Measurements from ENCODE around the gene EPHB6.

The EPHB6 gene

GRCh38 chr7:142864980-142865747, 10.3 kb downstream of the EPHB6 start:
- DNase-seq = no peak

GRCh38 chr7:142865766-142866165, 10.9 kb downstream of the EPHB6 start:
- no peak for DNase-seq

GRCh38 chr7:142866361-142867096, 11.7 kb downstream of the EPHB6 start:
- DNase-seq = peak; percentile 32

GRCh38 chr7:142867097-142867378, 12.2 kb downstream of the EPHB6 start:
- no peak for DNase-seq

GRCh38 chr7:142867398-142868187, 12.7 kb downstream of the EPHB6 start:
- no peak for DNase-seq

GRCh38 chr7:142868188-142868985, 13.5 kb downstream of the EPHB6 start:
- no peak for DNase-seq

GRCh38 chr7:142868986-142869415, 14.1 kb downstream of the EPHB6 start:
- DNase-seq = no peak

GRCh38 chr7:142869434-142869833, 14.6 kb downstream of the EPHB6 start:
- no peak for DNase-seq

- DNase-seq = no peak
Measured at GRCh38 chr7:142870147-142870559, 15.3 kb downstream of the EPHB6 start.

GRCh38 chr7:142870566-142871259, 15.8 kb downstream of the EPHB6 start:
- DNase-seq = no peak

- no peak for DNase-seq
Measured at GRCh38 chr7:142871260-142872105, 16.6 kb downstream of the EPHB6 start.

GRCh38 chr7:142872106-142872675, 17.3 kb downstream of the EPHB6 start:
- DNase-seq = no peak

GRCh38 chr7:142873281-142873784, 18.5 kb downstream of the EPHB6 start:
- DNase-seq = peak; percentile 34

- DNase-seq = no peak
Measured at GRCh38 chr7:142873871-142874270, 19.0 kb downstream of the EPHB6 start.

GRCh38 chr7:142874409-142874808, 19.5 kb downstream of the EPHB6 start:
- no peak for DNase-seq

- DNase-seq = no peak
Measured at GRCh38 chr7:142874837-142875236, 20.0 kb downstream of the EPHB6 start.

- DNase-seq = no peak
Measured at GRCh38 chr7:142875456-142875855, 20.6 kb downstream of the EPHB6 start.

GRCh38 chr7:142876236-142876960, 21.5 kb downstream of the EPHB6 start:
- DNase-seq = no peak

GRCh38 chr7:142876991-142877910, 22.4 kb downstream of the EPHB6 start:
- DNase-seq = no peak

Data from suppressor macrophage treated with lipopolysaccharide for 4 hours (primary cell).